K562 (cell line): ENCODE results near the gene GPSM3. TPM values are rescaled to one million over a fixed set of nuclear protein-coding genes. Genes with fewer than 3 reads are reported as not detected.

ENCODE experiments used
- ARID2 ChIP-seq: fragments of 450-650 bp; IDR thresholded peaks from 2 replicates; pipeline ENCODE4 v1.6.1; 2017; ENCODE audit warnings: antibody characterized with exemption, mild to moderate bottlenecking
- ATF4 ChIP-seq: fragments of 450-650 bp; formaldehyde crosslinking; IDR thresholded peaks from 2 replicates; pipeline ENCODE4 v1.4.0; 2022; ENCODE audit warnings: mild to moderate bottlenecking, moderate library complexity
- COPS2 ChIP-seq: fragments of 450-650 bp; conservative IDR thresholded peaks from 2 replicates; pipeline ENCODE4 v1.6.1; 2016; ENCODE audit warnings: mild to moderate bottlenecking, moderate library complexity
- ESRRA ChIP-seq: fragments of 450-650 bp; IDR thresholded peaks from 2 replicates; pipeline ENCODE4 v1.6.1; 2014; ENCODE audit warnings: low read depth, mild to moderate bottlenecking, moderate library complexity, borderline replicate concordance
- ETV5 ChIP-seq: sonication (generic); formaldehyde crosslinking; IDR thresholded peaks from 2 replicates; pipeline ENCODE4 v1.4.0; 2020; ENCODE audit warnings: low read depth, mild to moderate bottlenecking, missing genetic modification reagents
- GABPA ChIP-seq: fragments of 200-800 bp; sonication (Bioruptor generic); conservative IDR thresholded peaks from 2 replicates; pipeline ENCODE4 v1.6.1; 2016; ENCODE audit warnings: low read depth, missing genetic modification characterization, missing compliant biosample characterization
- GATA2 ChIP-seq: sonication (generic); formaldehyde crosslinking; IDR thresholded peaks from 2 replicates; pipeline ENCODE4 v1.4.0; 2020; ENCODE audit warnings: mild to moderate bottlenecking, missing genetic modification reagents
- GATAD2A ChIP-seq: fragments of 450-650 bp; IDR thresholded peaks from 2 replicates; pipeline ENCODE4 v1.6.1; 2017
- GTF2F1 ChIP-seq: IDR thresholded peaks from 2 replicates; pipeline ENCODE4 v1.6.1; 2011; ENCODE audit warnings: low read depth, low read length, improper control_type of control experiment
- NCOA6 ChIP-seq: fragments of 450-650 bp; IDR thresholded peaks from 2 replicates; pipeline ENCODE4 v1.6.1; 2017; ENCODE audit warnings: mild to moderate bottlenecking
- PHF8 ChIP-seq: fragments of 200-600 bp; sonication (generic); IDR thresholded peaks from 2 replicates; pipeline ENCODE4 v1.6.1; 2012; ENCODE audit warnings: mixed run types, mild to moderate bottlenecking, inconsistent platforms, low read length, moderate library complexity, borderline replicate concordance
- RAD21 ChIP-seq, 2 experiments: fragments of 250-450 bp in 1 of 2; fragments of 450-650 bp in 1 of 2; sonication (Bioruptor Pico) in 1 of 2; formaldehyde crosslinking in 1 of 2; IDR thresholded peaks in 1 of 2; conservative IDR thresholded peaks in 1 of 2; 2 replicates each; pipeline versions ENCODE4 v1.4.0 to v1.8.0; 2020 to 2022; ENCODE audit warnings: mild to moderate bottlenecking in 2 of 2, moderate library complexity in 1 of 2
- RBM39 ChIP-seq: fragments of 200-400 bp; formaldehyde crosslinking; optimal IDR thresholded peaks from 2 replicates; pipeline ENCODE3; 2018; ENCODE audit warnings: low read depth, low read length
- RFX5 ChIP-seq: IDR thresholded peaks from 2 replicates; pipeline ENCODE4 v1.6.1; 2011; ENCODE audit warnings: low read depth, mild to moderate bottlenecking, improper control_type of control experiment, low read length
- THRAP3 ChIP-seq: fragments of 450-650 bp; IDR thresholded peaks from 2 replicates; pipeline ENCODE4 v1.6.1; 2016; ENCODE audit warnings: mild to moderate bottlenecking, inconsistent platforms, borderline replicate concordance
- VEZF1 ChIP-seq: fragments of 200-800 bp; sonication (Bioruptor generic); IDR thresholded peaks from 2 replicates; pipeline ENCODE4 v1.6.1; 2017; ENCODE audit warnings: missing genetic modification characterization, missing compliant biosample characterization
- ZBTB26 ChIP-seq: fragments of 450-650 bp; formaldehyde crosslinking; IDR thresholded peaks from 2 replicates; pipeline ENCODE4 v1.4.0; 2022; ENCODE audit warnings: missing genetic modification characterization
- ZEB2 ChIP-seq: fragments of 450-650 bp; IDR thresholded peaks from 2 replicates; pipeline ENCODE4 v1.6.1; 2016
- ZFP91 ChIP-seq: sonication (generic); formaldehyde crosslinking; IDR thresholded peaks from 2 replicates; pipeline ENCODE4 v1.8.0; 2022; ENCODE audit warnings: mild to moderate bottlenecking, missing genetic modification reagents
- ZNF316 ChIP-seq: fragments of 450-650 bp; IDR thresholded peaks from 2 replicates; pipeline ENCODE4 v1.6.1; 2016
- ZNF41 ChIP-seq: fragments of 250-450 bp; sonication (Bioruptor Pico); conservative IDR thresholded peaks from 2 replicates; pipeline ENCODE4 v1.4.0; 2020; ENCODE audit warnings: mild to moderate bottlenecking
- ZNF639 ChIP-seq, 2 experiments: fragments of 200-800 bp in 1 of 2; sonication (Bioruptor generic) in 1 of 2; sonication (generic) in 1 of 2; formaldehyde crosslinking in 1 of 2; IDR thresholded peaks in 1 of 2; conservative IDR thresholded peaks in 1 of 2; 2 replicates each; pipeline versions ENCODE4 v1.5.0 to v1.6.1; 2016 to 2020; ENCODE audit warnings: missing compliant biosample characterization in 1 of 2, missing genetic modification characterization in 1 of 2, missing genetic modification reagents in 1 of 2
- polyA plus RNA-seq, 8 experiments: library from polyadenylated mRNA; depleted of rRNA in 4 of 8; stranded (reverse) in 5 of 8; unstranded in 3 of 8; fragments of >200 nt; fragmentation: Nextera tagmentation in 2 of 8; fragmentation: Illumina TruSeq in 1 of 8; extraction: Ambion mirVana in 2 of 8; extraction: Trizol in 1 of 8; gene quantifications; 2 replicates each; pipeline versions ENCODE4 v1.2.1 to v1.2.3, GENCODE V29; 2011 to 2014; ENCODE audit warnings: inconsistent platforms in 1 of 8, missing spikeins in 1 of 8
- total RNA-seq, 7 experiments: library from RNA; depleted of rRNA in 6 of 7; stranded (reverse); fragments of >200 nt in 6 of 7; fragmentation: Illumina TruSeq in 2 of 7; extraction: Trizol in 2 of 7; gene quantifications; 2 replicates each; pipeline versions ENCODE4 v1.2.1 to v1.2.3, GENCODE V29; 2011 to 2021; ENCODE audit warnings: low replicate concordance in 1 of 7

GPSM3 gene
- total and polyA plus RNA-seq, 9 of the 15 experiments (the other 6 are each of a cell fraction or from before 2014, with no cell fraction given), result 5.3 to 42.6 (median 24.4) TPM

- TF ChIP-seq RBM39 (no peak), PHF8 (no peak), ESRRA (no peak; the same call in 1 of the 2 replicates), ZNF316 (no peak), COPS2 (no peak), ZEB2 (no peak), ETV5 (no peak; the same call in 1 of the 2 replicates), RAD21 (CRISPR knock-in tag; conservative IDR thresholded peaks at IDR 0.05 in 1 of 2, IDR thresholded peaks at IDR 0.05 in 1 of 2) (peak; percentile 65 to 76), NCOA6 (no peak), VEZF1 (CRISPR knock-in tag) (no peak), GTF2F1 (0 out of 2 replicates have a peak, but pooled peaks have one; percentile 13), ZFP91 (CRISPR knock-in tag) (no peak), GABPA (tag) (no peak), ARID2 (peak; percentile 75), GATA2 (no peak), ATF4 (peak; percentile 35; the same call in 1 of the 2 replicates), THRAP3 (peak; percentile 52; the same call in 1 of the 2 replicates), ZNF41 (CRISPR knock-in tag) (0 out of 2 replicates have a peak, but pooled peaks have one; percentile 38), GATAD2A (no peak), RFX5 (no peak), ZBTB26 (no peak), ZNF639 (CRISPR knock-in tag; conservative IDR thresholded peaks at IDR 0.05 in 1 of 2, IDR thresholded peaks at IDR 0.05 in 1 of 2) (no peak; a peak in 1 of 4 replicates)
Observed at GRCh38 chr6:32194825-32195651, 2.6 kb upstream of the GPSM3 start (continued).
